ENCODE results near the gene ITK.

The ITK gene

DNA sequence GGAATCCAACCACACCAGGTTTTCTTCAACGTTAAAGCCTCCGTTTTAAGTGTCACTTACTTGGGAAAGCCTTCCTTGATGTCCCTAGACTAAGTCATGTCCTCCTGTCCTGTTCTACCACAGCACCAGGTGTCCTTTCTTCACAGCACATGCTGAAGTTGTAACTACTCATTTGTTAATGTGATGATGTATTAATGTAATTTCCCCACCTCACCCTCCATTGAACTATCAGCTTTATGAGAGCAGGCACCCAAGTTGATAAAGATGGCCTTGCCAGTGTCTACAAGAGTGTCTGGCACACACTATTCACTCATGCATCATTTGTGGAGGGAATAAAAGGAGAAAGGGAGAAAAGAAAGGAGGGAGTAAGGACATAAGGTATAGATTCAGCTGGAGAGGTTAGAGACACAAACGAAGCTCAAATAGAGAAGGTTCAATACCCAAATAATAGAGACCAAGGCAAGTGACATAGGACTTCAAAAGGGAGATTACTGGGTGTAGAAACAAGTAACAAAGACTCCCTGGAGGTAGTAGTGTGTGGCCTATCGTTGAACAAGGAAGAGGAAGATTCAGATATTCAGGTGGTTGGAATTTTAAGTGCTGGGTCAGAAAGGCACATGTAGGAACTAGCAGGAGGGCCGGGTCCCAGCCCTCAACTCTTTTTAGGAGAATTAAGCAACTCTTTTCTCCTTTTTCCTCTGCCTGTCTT is 6.6 kb downstream of the ITK start:
- DNase-seq (ENCODE audit: extremely low spot score) = no peak
- TF ChIP-seq CTBP1 (IDR thresholded peaks at IDR 0.05; ENCODE audit: borderline replicate concordance) (no peak), NFRKB (IDR thresholded peaks at IDR 0.05) (no peak), SP1 (IDR thresholded peaks at IDR 0.05) (no peak), BHLHE40 (IDR thresholded peaks at IDR 0.05; ENCODE audit: borderline replicate concordance) (no peak), ARNT (IDR thresholded peaks at IDR 0.05) (no peak), LEF1 (IDR thresholded peaks at IDR 0.05; ENCODE audit: borderline replicate concordance) (no peak), ZNF384 (IDR thresholded peaks at IDR 0.05) (no peak), SUZ12 (IDR thresholded peaks at IDR 0.05) (no peak), L3MBTL2 (conservative IDR thresholded peaks at IDR 0.05) (no peak), FOXA1 (IDR thresholded peaks at IDR 0.05) (no peak), HDGF (IDR thresholded peaks at IDR 0.05; ENCODE audit: borderline replicate concordance) (no peak), FOXK2 (IDR thresholded peaks at IDR 0.05) (no peak), TARDBP (IDR thresholded peaks at IDR 0.05) (no peak), FOXM1 (IDR thresholded peaks at IDR 0.05; ENCODE audit: borderline replicate concordance) (no peak), ELF4 (IDR thresholded peaks at IDR 0.05) (no peak), PKNOX1 (IDR thresholded peaks at IDR 0.05) (no peak)
- ChIA-PET POLR2A (no interaction called here), CTCF (interaction anchor here (0.6 kb wide), 1 partner anchor 30 kb away, joined by 3 read pairs; no protein-coding TSS in a partner anchor)

GRCh38 chr5:157188270-157188669 is 7.6 kb downstream of the ITK start:
- no peak for TF ChIP-seq FOXA1 (IDR thresholded peaks at IDR 0.05)
- TF ChIP-seq NFRKB (IDR thresholded peaks at IDR 0.05) = no peak
- no peak for TF ChIP-seq FOXM1 (IDR thresholded peaks at IDR 0.05; ENCODE audit: borderline replicate concordance)
- TF ChIP-seq HDGF (IDR thresholded peaks at IDR 0.05; ENCODE audit: borderline replicate concordance) = no peak
- no peak for TF ChIP-seq PKNOX1 (IDR thresholded peaks at IDR 0.05)
- no peak for TF ChIP-seq CTBP1 (IDR thresholded peaks at IDR 0.05; ENCODE audit: borderline replicate concordance)
- no peak for TF ChIP-seq BHLHE40 (IDR thresholded peaks at IDR 0.05; ENCODE audit: borderline replicate concordance)
- no peak for TF ChIP-seq SUZ12 (IDR thresholded peaks at IDR 0.05)
- TF ChIP-seq FOXK2 (IDR thresholded peaks at IDR 0.05) = no peak
- no peak for TF ChIP-seq L3MBTL2 (conservative IDR thresholded peaks at IDR 0.05)
- TF ChIP-seq TARDBP (IDR thresholded peaks at IDR 0.05) = no peak
- CTCF ChIA-PET = no interaction called here
- POLR2A ChIA-PET = no interaction called here
- no peak for DNase-seq (ENCODE audit: extremely low spot score)

GRCh38 chr5:157189223-157189622 is 8.6 kb downstream of the ITK start:
- TF ChIP-seq BHLHE40 (IDR thresholded peaks at IDR 0.05; ENCODE audit: borderline replicate concordance) = no peak
- no peak for TF ChIP-seq HDGF (IDR thresholded peaks at IDR 0.05; ENCODE audit: borderline replicate concordance)
- ChIA-PET POLR2A (no interaction called here), CTCF (no interaction called here)
- DNase-seq (ENCODE audit: extremely low spot score) = no peak

DNA sequence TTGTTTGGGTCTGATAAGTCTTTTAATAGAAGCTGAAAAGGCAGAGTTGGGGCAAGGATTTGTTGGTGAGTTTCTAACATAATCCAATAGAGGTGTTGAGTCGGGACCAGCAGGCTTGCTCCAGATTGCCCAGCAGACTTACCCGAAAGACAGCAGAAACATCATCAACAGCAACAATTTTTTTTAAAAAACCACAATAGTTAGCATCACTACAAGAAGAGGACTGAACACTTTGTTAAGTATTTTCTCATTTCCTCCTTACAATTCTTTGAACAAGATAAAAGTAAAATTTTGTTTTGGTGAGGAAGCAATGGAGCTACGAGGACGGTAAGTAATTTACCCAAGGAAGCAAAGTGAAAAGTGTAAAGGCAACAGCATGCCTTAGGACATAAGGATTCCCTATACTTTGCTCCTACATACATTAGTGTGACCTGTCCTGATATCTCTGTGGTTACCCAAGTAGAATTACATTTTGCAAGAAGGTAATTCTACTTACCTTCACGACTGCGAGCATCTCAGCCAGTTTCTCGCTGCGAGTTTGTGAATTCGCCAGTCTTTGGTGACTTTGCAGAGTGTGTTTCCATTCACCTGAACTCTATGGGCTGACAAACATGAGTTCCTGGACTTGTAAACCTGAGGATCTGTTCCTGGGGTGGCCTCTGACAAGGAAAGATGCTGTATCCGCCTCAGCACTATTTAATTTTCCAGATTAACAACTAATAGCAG is 13.2 kb downstream of the ITK start:
- ChIA-PET CTCF (no interaction called here), POLR2A (no interaction called here)
- TF ChIP-seq SP1 (IDR thresholded peaks at IDR 0.05) = no peak
- no peak for TF ChIP-seq PKNOX1 (IDR thresholded peaks at IDR 0.05)
- TF ChIP-seq FOXK2 (IDR thresholded peaks at IDR 0.05) = no peak
- DNase-seq (ENCODE audit: extremely low spot score) = no peak

DNA sequence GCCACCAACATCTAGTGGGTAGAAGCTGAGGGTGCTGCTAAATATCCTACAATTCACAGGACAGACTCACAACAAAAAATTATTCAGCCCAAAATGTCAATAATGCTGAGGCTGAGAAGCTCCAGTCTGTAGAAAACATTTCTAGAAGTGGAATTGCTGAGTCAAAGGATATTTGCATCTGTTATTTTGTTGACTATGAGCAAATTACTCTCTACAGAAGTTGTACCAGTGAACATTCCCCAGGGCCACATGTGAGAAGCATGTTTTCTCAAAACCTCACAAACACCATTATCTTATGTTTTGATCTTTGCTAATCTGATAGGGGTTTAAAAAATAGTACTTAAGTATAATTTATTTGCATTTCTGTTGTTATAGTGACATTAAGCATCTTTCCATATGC is 15.4 kb downstream of the ITK start:
- no peak for TF ChIP-seq FOXA1 (IDR thresholded peaks at IDR 0.05)
- TF ChIP-seq HDGF (IDR thresholded peaks at IDR 0.05; ENCODE audit: borderline replicate concordance) = no peak
- CTCF ChIA-PET = no interaction called here
- DNase-seq (ENCODE audit: extremely low spot score) = no peak
- POLR2A ChIA-PET = no interaction called here

DNA sequence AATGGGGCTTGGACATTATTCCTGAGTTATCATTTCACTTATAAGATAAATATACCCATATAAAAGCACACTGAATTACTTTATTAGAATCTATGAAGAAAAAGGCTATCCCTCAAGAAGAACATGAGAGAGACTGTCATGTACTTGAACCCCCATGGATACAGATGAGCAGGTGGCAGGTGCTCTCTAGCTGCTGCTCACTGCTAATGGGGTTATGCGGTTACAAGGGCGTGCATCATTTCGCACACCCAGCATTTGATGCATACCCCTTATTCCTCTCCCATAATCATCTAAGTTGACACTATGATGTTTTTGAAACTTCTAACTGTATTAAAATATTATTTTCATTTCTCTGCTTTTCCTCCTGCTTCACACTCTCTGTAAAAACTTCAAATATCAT is 16.4 kb downstream of the ITK start:
- no peak for TF ChIP-seq TARDBP (IDR thresholded peaks at IDR 0.05)
- no peak for TF ChIP-seq ARNT (IDR thresholded peaks at IDR 0.05)
- TF ChIP-seq PKNOX1 (IDR thresholded peaks at IDR 0.05) = no peak
- no peak for TF ChIP-seq ZNF384 (IDR thresholded peaks at IDR 0.05)
- no peak for TF ChIP-seq FOXA1 (IDR thresholded peaks at IDR 0.05)
- no peak for TF ChIP-seq FOXM1 (IDR thresholded peaks at IDR 0.05; ENCODE audit: borderline replicate concordance)
- no peak for TF ChIP-seq FOXK2 (IDR thresholded peaks at IDR 0.05)
- no peak for DNase-seq (ENCODE audit: extremely low spot score)
- POLR2A ChIA-PET = no interaction called here
- CTCF ChIA-PET = no interaction called here

Data from HEK293T (cell line).